SK-N-SH (cell line): ENCODE measurements around the gene TMEM255B. TPM values are rescaled to one million over a fixed set of nuclear protein-coding genes. Genes with fewer than 3 reads are reported as not detected.
"Not testable (repeated sequence)": the region's sequence is repeated elsewhere in the genome, so short reads cannot be mapped to it uniquely, and the experiment has no call there.

Experiments
- CTCF ChIA-PET: fragments of 300-600, 350-600 bp; formaldehyde crosslinking; extraction: SDS; loops from one replicate; lab custom pipeline; 2021; lab: Yijun Ruan, JAX
- POLR2A ChIA-PET: fragments of 350-600 bp; sonication (Branson Sonifier 250); formaldehyde crosslinking; extraction: SDS; loops from one replicate; lab custom pipeline; 2020; ENCODE audit warnings: antibody characterized with exemption, inconsistent platforms; lab: Yijun Ruan, JAX
- DNase-seq: peaks from one replicate; pipeline ENCODE4 v3.0.0; 2012
- H2AFZ ChIP-seq: fragments of 200-600 bp; sonication (generic); 2 replicates; pipeline ENCODE4 v1.8.1; 2016; ENCODE audit warnings: antibody characterized with exemption, mild to moderate bottlenecking, low read depth
- H3F3A ChIP-seq: fragments of 200-600 bp; sonication (generic); replicated peaks from 2 replicates; pipeline ENCODE3; 2016; ENCODE audit warnings: antibody characterized with exemption, mild to moderate bottlenecking; ENCODE audit not compliant: insufficient read depth
- H3K27ac ChIP-seq, 2 experiments: fragments of 200-500 bp in 1 of 2; fragments of 200-600 bp in 1 of 2; sonication (Bioruptor generic) in 1 of 2; sonication (generic), shearing (Covaris generic) in 1 of 2; 2 replicates each; pipeline versions ENCODE4 v1.5.1 to v1.6.1; 2014 to 2016; ENCODE audit warnings: low read depth in 2 of 2, inconsistent platforms in 1 of 2, low read length in 1 of 2, mild to moderate bottlenecking in 1 of 2, mixed read lengths in 1 of 2
- H3K27me3 ChIP-seq: fragments of 200-600 bp; sonication (generic), shearing (Covaris generic); 2 replicates; pipeline ENCODE4 v1.6.1; 2016; ENCODE audit warnings: mixed run types; ENCODE audit not compliant: insufficient read depth
- H3K36me3 ChIP-seq, 2 experiments: fragments of 200-500 bp in 1 of 2; fragments of 200-600 bp in 1 of 2; sonication (Bioruptor generic) in 1 of 2; sonication (generic) in 1 of 2; replicated peaks in 1 of 2; 2 replicates each; pipeline versions ENCODE3 to v1.5.1; 2014 to 2016; ENCODE audit warnings: low read length in 1 of 2, mild to moderate bottlenecking in 1 of 2; ENCODE audit not compliant: insufficient read depth in 2 of 2, control insufficient read depth in 1 of 2
- H3K4me1 ChIP-seq, 2 experiments: fragments of 200-500 bp in 1 of 2; fragments of 200-600 bp in 1 of 2; sonication (Bioruptor generic) in 1 of 2; sonication (generic), shearing (Covaris generic) in 1 of 2; 2 replicates each; pipeline versions ENCODE4 v1.5.1 to v1.6.1; 2014 to 2016; ENCODE audit warnings: low read depth in 1 of 2, low read length in 1 of 2, mixed run types in 1 of 2; ENCODE audit not compliant: insufficient read depth in 2 of 2, control insufficient read depth in 1 of 2
- H3K4me2 ChIP-seq: fragments of 200-600 bp; sonication (generic), shearing (Covaris generic); 2 replicates; pipeline ENCODE4 v1.6.1; 2017; ENCODE audit warnings: mixed run types
- H3K4me3 ChIP-seq, 2 experiments: fragments of 200-500 bp in 1 of 2; fragments of 200-600 bp in 1 of 2; sonication (Bioruptor generic) in 1 of 2; sonication (generic), shearing (Covaris generic) in 1 of 2; 2 replicates each; pipeline versions ENCODE4 v1.5.1 to v1.8.1; 2014 to 2016; ENCODE audit warnings: low read depth in 2 of 2, inconsistent platforms in 1 of 2, low read length in 1 of 2, mild to moderate bottlenecking in 1 of 2, mixed read lengths in 1 of 2, moderate library complexity in 1 of 2
- H3K79me2 ChIP-seq: fragments of 200-600 bp; sonication (generic); 2 replicates; pipeline ENCODE4 v1.8.1; 2017; ENCODE audit warnings: mild to moderate bottlenecking; ENCODE audit not compliant: insufficient read depth
- H3K9ac ChIP-seq: fragments of 200-600 bp; sonication (generic); 2 replicates; pipeline ENCODE4 v1.6.1; 2017; ENCODE audit warnings: mixed run types
- H3K9me2 ChIP-seq: fragments of 200-600 bp; sonication (generic); 2 replicates; pipeline ENCODE4 v1.6.1; 2017; ENCODE audit warnings: mixed run types
- H3K9me3 ChIP-seq: fragments of 200-600 bp; sonication (generic); 2 replicates; pipeline ENCODE4 v1.6.1; 2017; ENCODE audit warnings: mixed run types, mild to moderate bottlenecking, moderate library complexity
- H4K20me1 ChIP-seq: fragments of 200-600 bp; sonication (generic); 2 replicates; pipeline ENCODE4 v1.6.1; 2017; ENCODE audit warnings: mild to moderate bottlenecking, mixed run types; ENCODE audit not compliant: insufficient read depth
- FOSL2 ChIP-seq: IDR thresholded peaks from 2 replicates; pipeline ENCODE4 v1.4.0; 2012; ENCODE audit warnings: low read depth, mild to moderate bottlenecking, moderate library complexity, borderline replicate concordance
- MEF2A ChIP-seq: IDR thresholded peaks from 2 replicates; pipeline ENCODE4 v1.4.0; 2012; ENCODE audit warnings: low read depth, borderline replicate concordance
- MXI1 ChIP-seq: IDR thresholded peaks from 2 replicates; pipeline ENCODE4 v1.6.1; 2012; ENCODE audit warnings: mild to moderate bottlenecking, low read depth, low read length, improper control_type of control experiment
- NFIC ChIP-seq: IDR thresholded peaks from 2 replicates; pipeline ENCODE4 v1.4.0; 2012; ENCODE audit warnings: borderline replicate concordance
- NRF1 ChIP-seq: IDR thresholded peaks from 2 replicates; pipeline ENCODE4 v1.6.1; 2012; ENCODE audit warnings: low read depth, mild to moderate bottlenecking, low read length
- RAD21 ChIP-seq: IDR thresholded peaks from 2 replicates; pipeline ENCODE4 v1.6.1; 2012; ENCODE audit warnings: mild to moderate bottlenecking, low read length
- RXRA ChIP-seq: IDR thresholded peaks from 2 replicates; pipeline ENCODE4 v1.4.0; 2012; ENCODE audit warnings: low read depth, mild to moderate bottlenecking, borderline replicate concordance
- SIN3A ChIP-seq: IDR thresholded peaks from 2 replicates; pipeline ENCODE4 v1.6.1; 2012; ENCODE audit warnings: low read depth, mild to moderate bottlenecking, low read length, moderate library complexity, borderline replicate concordance
- TEAD4 ChIP-seq: IDR thresholded peaks from 2 replicates; pipeline ENCODE4 v1.4.0; 2012; ENCODE audit warnings: mild to moderate bottlenecking, borderline replicate concordance; ENCODE audit not compliant: insufficient read depth
- WGBS: methylation state at CpG from one replicate; pipeline ENCODE4 v1.1.6; 2017; ENCODE audit warnings: low lambda C conversion rate; 5-methylcytosine and 5-hydroxymethylcytosine counted together
- polyA plus RNA-seq, 3 experiments: library from polyadenylated mRNA; depleted of rRNA; stranded (reverse); fragments of >200 nt; gene quantifications; 2 replicates each; pipeline ENCODE4 v1.2.3, GENCODE V29; 2012
- TF ChIP-seq, protein P1 (sequence below): IDR thresholded peaks from 2 replicates; pipeline ENCODE4 v1.4.0; 2012; ENCODE audit warnings: low read depth, borderline replicate concordance
- TF ChIP-seq, protein P2 (sequence below): IDR thresholded peaks from 2 replicates; pipeline ENCODE4 v1.6.1; 2012; ENCODE audit warnings: mild to moderate bottlenecking, low read depth, low read length, moderate library complexity
- TF ChIP-seq, protein P3 (sequence below): IDR thresholded peaks from 2 replicates; pipeline ENCODE4 v1.4.0; 2012; ENCODE audit warnings: low read depth, borderline replicate concordance
- TF ChIP-seq, protein P4 (sequence below): fragments of 150-350 bp; IDR thresholded peaks from 2 replicates; pipeline ENCODE4 v1.6.1; 2016; ENCODE audit warnings: mild to moderate bottlenecking, low read depth, low read length

Gene TMEM255B
- polyA plus RNA-seq, 1 of the 3 experiments (the other 2 are of a cell fraction): 14.8 TPM

DNA sequence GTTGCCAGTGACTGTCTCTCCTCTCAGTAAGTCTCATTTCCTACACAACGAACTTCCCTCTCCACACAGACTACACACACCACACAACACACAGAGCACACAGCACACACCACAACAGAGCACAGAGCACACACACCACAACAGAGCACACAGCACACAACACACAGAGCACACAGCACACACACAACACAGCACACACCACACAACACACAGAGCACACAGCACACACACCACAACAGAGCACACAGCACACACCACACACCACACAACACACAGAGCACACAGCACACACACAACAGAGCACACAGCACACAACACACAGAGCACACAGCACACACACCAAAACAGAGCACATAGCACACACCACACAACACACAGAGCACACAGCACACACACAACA, 36.3 kb downstream of the TMEM255B start:
- H3F3A ChIP-seq, H3K36me3 ChIP-seq, POLR2A ChIA-PET, DNase-seq, H3K9me3 ChIP-seq, CTCF ChIA-PET, H3K27ac ChIP-seq, H2AFZ ChIP-seq, H3K9ac ChIP-seq, H4K20me1 ChIP-seq, H3K9me2 ChIP-seq, H3K27me3 ChIP-seq, H3K4me1 ChIP-seq, H3K4me2 ChIP-seq, H3K79me2 ChIP-seq, H3K4me3 ChIP-seq: not testable (repeated sequence)
- WGBS: 32% methylated on average over 1 of the region's 1 CpG

DNA sequence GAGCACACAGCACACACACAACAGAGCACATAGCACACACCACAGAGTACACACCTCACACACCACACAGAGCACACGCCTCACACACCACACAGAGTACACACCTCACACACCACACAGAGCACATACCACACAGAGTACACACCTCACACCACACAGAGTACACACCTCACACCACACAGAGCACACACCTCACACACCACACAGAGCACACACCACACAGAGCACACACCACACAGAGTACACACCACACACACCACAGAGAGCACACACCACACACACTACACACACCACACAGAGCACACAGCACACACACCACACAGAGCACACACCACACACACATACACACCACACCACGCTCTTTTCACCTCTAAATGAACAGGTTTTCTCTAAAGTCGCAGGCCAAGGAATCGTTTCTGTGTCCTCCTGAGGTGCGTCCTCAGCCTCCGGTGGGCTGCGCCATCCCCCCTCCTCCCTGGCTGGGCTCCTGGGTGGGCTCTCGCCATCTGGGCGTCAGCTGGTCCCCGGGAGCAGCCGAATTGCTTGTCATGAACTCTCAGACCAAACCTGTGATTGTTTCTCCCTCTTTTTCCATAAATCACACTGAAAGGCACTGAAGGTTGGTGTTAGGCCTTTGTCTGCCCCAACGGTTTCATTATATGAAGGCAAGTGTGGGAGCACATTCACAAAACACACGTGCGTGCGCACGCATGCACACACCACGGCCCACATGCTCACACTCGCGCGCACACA, 37.4 kb downstream of the TMEM255B start:
- DNase-seq: no peak
- H3K27me3 ChIP-seq: no peaks in the 10 kb centered on the region
- no peaks in the 10 kb centered on the region for H3K9me3 ChIP-seq
- H3F3A ChIP-seq: no peaks in the 10 kb centered on the region
- 88% methylated on average over 20 of the region's 20 CpGs for WGBS
- no peak overlapping the region for H3K4me2 ChIP-seq
- TF ChIP-seq, protein P1, sequence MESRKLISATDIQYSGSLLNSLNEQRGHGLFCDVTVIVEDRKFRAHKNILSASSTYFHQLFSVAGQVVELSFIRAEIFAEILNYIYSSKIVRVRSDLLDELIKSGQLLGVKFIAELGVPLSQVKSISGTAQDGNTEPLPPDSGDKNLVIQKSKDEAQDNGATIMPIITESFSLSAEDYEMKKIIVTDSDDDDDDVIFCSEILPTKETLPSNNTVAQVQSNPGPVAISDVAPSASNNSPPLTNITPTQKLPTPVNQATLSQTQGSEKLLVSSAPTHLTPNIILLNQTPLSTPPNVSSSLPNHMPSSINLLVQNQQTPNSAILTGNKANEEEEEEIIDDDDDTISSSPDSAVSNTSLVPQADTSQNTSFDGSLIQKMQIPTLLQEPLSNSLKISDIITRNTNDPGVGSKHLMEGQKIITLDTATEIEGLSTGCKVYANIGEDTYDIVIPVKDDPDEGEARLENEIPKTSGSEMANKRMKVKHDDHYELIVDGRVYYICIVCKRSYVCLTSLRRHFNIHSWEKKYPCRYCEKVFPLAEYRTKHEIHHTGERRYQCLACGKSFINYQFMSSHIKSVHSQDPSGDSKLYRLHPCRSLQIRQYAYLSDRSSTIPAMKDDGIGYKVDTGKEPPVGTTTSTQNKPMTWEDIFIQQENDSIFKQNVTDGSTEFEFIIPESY: no peak
- TF ChIP-seq, protein P2, sequence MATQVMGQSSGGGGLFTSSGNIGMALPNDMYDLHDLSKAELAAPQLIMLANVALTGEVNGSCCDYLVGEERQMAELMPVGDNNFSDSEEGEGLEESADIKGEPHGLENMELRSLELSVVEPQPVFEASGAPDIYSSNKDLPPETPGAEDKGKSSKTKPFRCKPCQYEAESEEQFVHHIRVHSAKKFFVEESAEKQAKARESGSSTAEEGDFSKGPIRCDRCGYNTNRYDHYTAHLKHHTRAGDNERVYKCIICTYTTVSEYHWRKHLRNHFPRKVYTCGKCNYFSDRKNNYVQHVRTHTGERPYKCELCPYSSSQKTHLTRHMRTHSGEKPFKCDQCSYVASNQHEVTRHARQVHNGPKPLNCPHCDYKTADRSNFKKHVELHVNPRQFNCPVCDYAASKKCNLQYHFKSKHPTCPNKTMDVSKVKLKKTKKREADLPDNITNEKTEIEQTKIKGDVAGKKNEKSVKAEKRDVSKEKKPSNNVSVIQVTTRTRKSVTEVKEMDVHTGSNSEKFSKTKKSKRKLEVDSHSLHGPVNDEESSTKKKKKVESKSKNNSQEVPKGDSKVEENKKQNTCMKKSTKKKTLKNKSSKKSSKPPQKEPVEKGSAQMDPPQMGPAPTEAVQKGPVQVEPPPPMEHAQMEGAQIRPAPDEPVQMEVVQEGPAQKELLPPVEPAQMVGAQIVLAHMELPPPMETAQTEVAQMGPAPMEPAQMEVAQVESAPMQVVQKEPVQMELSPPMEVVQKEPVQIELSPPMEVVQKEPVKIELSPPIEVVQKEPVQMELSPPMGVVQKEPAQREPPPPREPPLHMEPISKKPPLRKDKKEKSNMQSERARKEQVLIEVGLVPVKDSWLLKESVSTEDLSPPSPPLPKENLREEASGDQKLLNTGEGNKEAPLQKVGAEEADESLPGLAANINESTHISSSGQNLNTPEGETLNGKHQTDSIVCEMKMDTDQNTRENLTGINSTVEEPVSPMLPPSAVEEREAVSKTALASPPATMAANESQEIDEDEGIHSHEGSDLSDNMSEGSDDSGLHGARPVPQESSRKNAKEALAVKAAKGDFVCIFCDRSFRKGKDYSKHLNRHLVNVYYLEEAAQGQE: no peak
- TF ChIP-seq, protein P3, sequence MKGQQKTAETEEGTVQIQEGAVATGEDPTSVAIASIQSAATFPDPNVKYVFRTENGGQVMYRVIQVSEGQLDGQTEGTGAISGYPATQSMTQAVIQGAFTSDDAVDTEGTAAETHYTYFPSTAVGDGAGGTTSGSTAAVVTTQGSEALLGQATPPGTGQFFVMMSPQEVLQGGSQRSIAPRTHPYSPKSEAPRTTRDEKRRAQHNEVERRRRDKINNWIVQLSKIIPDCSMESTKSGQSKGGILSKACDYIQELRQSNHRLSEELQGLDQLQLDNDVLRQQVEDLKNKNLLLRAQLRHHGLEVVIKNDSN: no peak
- no peak for TF ChIP-seq SIN3A
- no peak for TF ChIP-seq NRF1
- TF ChIP-seq MXI1: no peak
- no peak for TF ChIP-seq TEAD4
- TF ChIP-seq, protein P4, sequence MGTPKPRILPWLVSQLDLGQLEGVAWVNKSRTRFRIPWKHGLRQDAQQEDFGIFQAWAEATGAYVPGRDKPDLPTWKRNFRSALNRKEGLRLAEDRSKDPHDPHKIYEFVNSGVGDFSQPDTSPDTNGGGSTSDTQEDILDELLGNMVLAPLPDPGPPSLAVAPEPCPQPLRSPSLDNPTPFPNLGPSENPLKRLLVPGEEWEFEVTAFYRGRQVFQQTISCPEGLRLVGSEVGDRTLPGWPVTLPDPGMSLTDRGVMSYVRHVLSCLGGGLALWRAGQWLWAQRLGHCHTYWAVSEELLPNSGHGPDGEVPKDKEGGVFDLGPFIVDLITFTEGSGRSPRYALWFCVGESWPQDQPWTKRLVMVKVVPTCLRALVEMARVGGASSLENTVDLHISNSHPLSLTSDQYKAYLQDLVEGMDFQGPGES: no peak
- no peak for TF ChIP-seq MEF2A
- no peak for TF ChIP-seq RXRA
- no peak for TF ChIP-seq FOSL2
- no peak for TF ChIP-seq RAD21
- no peak for TF ChIP-seq NFIC
- ChIA-PET POLR2A (no interaction called here), CTCF (no interaction called here)
- H3K27ac ChIP-seq: no peak overlapping the region
- H3K36me3 ChIP-seq: no peaks in the 10 kb centered on the region
- no peak overlapping the region for H3K9ac ChIP-seq
- peaks cover 0 to 3% of the 10 kb centered on the region in 2 experiments; a peak in 1 of 4 replicates for H3K4me1 ChIP-seq
- H3K9me2 ChIP-seq: no peaks in the 10 kb centered on the region
- no peak overlapping the region for H3K4me3 ChIP-seq
- no peak overlapping the region for H2AFZ ChIP-seq
- no peaks in the 10 kb centered on the region for H4K20me1 ChIP-seq
- H3K79me2 ChIP-seq: no peaks in the 10 kb centered on the region
